ENCODE data around the gene CLSTN1. TPM values are rescaled to one million over a fixed set of nuclear protein-coding genes. Genes with fewer than 3 reads are reported as not detected.

CLSTN1 gene
- total RNA-seq, 1 experiment from 2014 or later = 143 TPM

- Histone ChIP-seq H3K36me3 (ENCODE audit: control insufficient read depth, insufficient read depth, low read length) (no peaks in the 10 kb centered on the region), H3K27me3 (ENCODE audit: control insufficient read depth, insufficient read depth, low read length) (no peaks in the 10 kb centered on the region), H3K4me3 (ENCODE audit: low read depth in 2 of 2, low read length in 2 of 2) (no peak overlapping the region), H3K4me1 (ENCODE audit: control insufficient read depth, insufficient read depth, low read length) (no peaks in the 10 kb centered on the region), H3K27ac (ENCODE audit: low read length) (no peak overlapping the region), H3K9me3 (ENCODE audit: control insufficient read depth, insufficient read depth, low read depth, low read length) (no peaks in the 10 kb centered on the region)
- intact Hi-C loops (cut with micrococcal nuclease; ENCODE audit: unreplicated experiment) = no loop called here
- DNase-seq (ENCODE audit: low read depth, low spot score) = no peak
- TF ChIP-seq TCF7L2 (IDR thresholded peaks at IDR 0.05; ENCODE audit: low read depth, low read length) = no peak
- TF ChIP-seq, protein P1, sequence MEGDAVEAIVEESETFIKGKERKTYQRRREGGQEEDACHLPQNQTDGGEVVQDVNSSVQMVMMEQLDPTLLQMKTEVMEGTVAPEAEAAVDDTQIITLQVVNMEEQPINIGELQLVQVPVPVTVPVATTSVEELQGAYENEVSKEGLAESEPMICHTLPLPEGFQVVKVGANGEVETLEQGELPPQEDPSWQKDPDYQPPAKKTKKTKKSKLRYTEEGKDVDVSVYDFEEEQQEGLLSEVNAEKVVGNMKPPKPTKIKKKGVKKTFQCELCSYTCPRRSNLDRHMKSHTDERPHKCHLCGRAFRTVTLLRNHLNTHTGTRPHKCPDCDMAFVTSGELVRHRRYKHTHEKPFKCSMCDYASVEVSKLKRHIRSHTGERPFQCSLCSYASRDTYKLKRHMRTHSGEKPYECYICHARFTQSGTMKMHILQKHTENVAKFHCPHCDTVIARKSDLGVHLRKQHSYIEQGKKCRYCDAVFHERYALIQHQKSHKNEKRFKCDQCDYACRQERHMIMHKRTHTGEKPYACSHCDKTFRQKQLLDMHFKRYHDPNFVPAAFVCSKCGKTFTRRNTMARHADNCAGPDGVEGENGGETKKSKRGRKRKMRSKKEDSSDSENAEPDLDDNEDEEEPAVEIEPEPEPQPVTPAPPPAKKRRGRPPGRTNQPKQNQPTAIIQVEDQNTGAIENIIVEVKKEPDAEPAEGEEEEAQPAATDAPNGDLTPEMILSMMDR (IDR thresholded peaks at IDR 0.05) = no peak
- TF ChIP-seq, protein P2, sequence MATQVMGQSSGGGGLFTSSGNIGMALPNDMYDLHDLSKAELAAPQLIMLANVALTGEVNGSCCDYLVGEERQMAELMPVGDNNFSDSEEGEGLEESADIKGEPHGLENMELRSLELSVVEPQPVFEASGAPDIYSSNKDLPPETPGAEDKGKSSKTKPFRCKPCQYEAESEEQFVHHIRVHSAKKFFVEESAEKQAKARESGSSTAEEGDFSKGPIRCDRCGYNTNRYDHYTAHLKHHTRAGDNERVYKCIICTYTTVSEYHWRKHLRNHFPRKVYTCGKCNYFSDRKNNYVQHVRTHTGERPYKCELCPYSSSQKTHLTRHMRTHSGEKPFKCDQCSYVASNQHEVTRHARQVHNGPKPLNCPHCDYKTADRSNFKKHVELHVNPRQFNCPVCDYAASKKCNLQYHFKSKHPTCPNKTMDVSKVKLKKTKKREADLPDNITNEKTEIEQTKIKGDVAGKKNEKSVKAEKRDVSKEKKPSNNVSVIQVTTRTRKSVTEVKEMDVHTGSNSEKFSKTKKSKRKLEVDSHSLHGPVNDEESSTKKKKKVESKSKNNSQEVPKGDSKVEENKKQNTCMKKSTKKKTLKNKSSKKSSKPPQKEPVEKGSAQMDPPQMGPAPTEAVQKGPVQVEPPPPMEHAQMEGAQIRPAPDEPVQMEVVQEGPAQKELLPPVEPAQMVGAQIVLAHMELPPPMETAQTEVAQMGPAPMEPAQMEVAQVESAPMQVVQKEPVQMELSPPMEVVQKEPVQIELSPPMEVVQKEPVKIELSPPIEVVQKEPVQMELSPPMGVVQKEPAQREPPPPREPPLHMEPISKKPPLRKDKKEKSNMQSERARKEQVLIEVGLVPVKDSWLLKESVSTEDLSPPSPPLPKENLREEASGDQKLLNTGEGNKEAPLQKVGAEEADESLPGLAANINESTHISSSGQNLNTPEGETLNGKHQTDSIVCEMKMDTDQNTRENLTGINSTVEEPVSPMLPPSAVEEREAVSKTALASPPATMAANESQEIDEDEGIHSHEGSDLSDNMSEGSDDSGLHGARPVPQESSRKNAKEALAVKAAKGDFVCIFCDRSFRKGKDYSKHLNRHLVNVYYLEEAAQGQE (IDR thresholded peaks at IDR 0.05; ENCODE audit: insufficient read depth in 1 of 2, low read depth in 2 of 2, low read length in 1 of 2) = no peak
- no peak for TF ChIP-seq POLR2AphosphoS5 (IDR thresholded peaks at IDR 0.05; ENCODE audit: low read depth, low read length)
- no peak for TF ChIP-seq SIN3A (IDR thresholded peaks at IDR 0.05; ENCODE audit: borderline replicate concordance, insufficient read depth, low read depth, low read length)
- no peak for ATAC-seq
- in situ Hi-C loops (cut with HindIII; ENCODE audit: low pct_unique_long_range_greater_than_20kb, low sequenced_read_pairs) = no loop called here
- BruUV-seq (replicated peaks) = no TSS peak
- ChIA-PET POLR2A (no interaction called here), CTCF (no interaction called here)
These were observed 31.4 kb upstream of the CLSTN1 start for GRCh38 chr1:9855186-9855585.

DNA sequence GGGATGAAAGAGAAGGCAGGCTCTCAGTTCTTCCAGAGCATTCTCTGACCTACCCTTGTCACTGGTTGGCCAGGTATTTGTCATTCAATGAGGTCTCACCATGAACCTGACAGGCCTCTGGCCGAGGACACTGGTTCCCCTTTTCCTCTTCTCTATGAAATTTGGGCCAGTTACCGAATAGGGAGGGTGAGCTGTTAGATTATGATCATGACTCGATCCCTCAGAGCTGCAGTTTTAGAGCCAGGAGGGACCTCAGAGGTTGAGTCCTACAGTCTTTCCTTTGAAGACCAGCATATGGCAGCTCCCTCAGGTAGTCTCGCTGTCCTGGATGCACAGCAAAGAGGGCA lies 29.5 kb upstream of the CLSTN1 start:
- no peaks in the 10 kb centered on the region; the same call in 1 of the 2 replicates for H3K4me1 ChIP-seq (ENCODE audit: control insufficient read depth, insufficient read depth, low read length)
- in situ Hi-C loops (cut with HindIII; ENCODE audit: low pct_unique_long_range_greater_than_20kb, low sequenced_read_pairs) (no loop called here), intact Hi-C loops (cut with micrococcal nuclease; ENCODE audit: unreplicated experiment) (no loop called here)
- H3K36me3 ChIP-seq (ENCODE audit: control insufficient read depth, insufficient read depth, low read length) = no peaks in the 10 kb centered on the region
- H3K27me3 ChIP-seq (ENCODE audit: control insufficient read depth, insufficient read depth, low read length) = no peaks in the 10 kb centered on the region
- DNase-seq (ENCODE audit: low read depth, low spot score) = no peak
- H3K9me3 ChIP-seq (ENCODE audit: control insufficient read depth, insufficient read depth, low read depth, low read length) = no peaks in the 10 kb centered on the region
- no peak for ATAC-seq
- ChIA-PET CTCF (interaction anchor here (0.9 kb wide), 1 partner anchor 11 kb away, joined by 3 read pairs; no protein-coding TSS in a partner anchor), POLR2A (no interaction called here)
- H3K27ac ChIP-seq (ENCODE audit: low read length) = no peak overlapping the region
- no TSS peak for BruUV-seq (replicated peaks)
- no peak overlapping the region for H3K4me3 ChIP-seq (ENCODE audit: low read depth in 2 of 2, low read length in 2 of 2)
- TF ChIP-seq, protein P1 (IDR thresholded peaks at IDR 0.05) = no peak
